Hepatocyte (in vitro differentiated cells): ENCODE results near the gene DLG2. TPM values are rescaled to one million over a fixed set of nuclear protein-coding genes. Genes with fewer than 3 reads are reported as not detected.

Experiments
- DNase-seq: peaks from one replicate; pipeline ENCODE4 v3.0.0-alpha.2; 2016; ENCODE audit warnings: low spot score
- H2AFZ ChIP-seq: fragments of 200-600 bp; sonication (generic); 2 replicates; pipeline ENCODE4 v1.6.0; 2016; ENCODE audit warnings: antibody characterized with exemption, mild to moderate bottlenecking
- H3K27ac ChIP-seq: fragments of 200-600 bp; sonication (generic); 2 replicates; pipeline ENCODE4 v1.5.1; 2016; ENCODE audit warnings: mild to moderate bottlenecking
- H3K27me3 ChIP-seq: fragments of 200-600 bp; sonication (generic); 2 replicates; pipeline ENCODE4 v1.6.1; 2016
- H3K36me3 ChIP-seq: fragments of 200-600 bp; sonication (generic); replicated peaks from 2 replicates; pipeline ENCODE4 v1.5.1; 2016; ENCODE audit warnings: low read depth; ENCODE audit not compliant: insufficient read depth
- H3K4me1 ChIP-seq: fragments of 200-600 bp; sonication (generic); 2 replicates; pipeline ENCODE4 v1.5.1; 2016; ENCODE audit warnings: mild to moderate bottlenecking, moderate library complexity; ENCODE audit not compliant: insufficient read depth
- H3K4me2 ChIP-seq: fragments of 200-600 bp; sonication (generic); 2 replicates; pipeline ENCODE4 v1.6.0; 2016
- H3K4me3 ChIP-seq: fragments of 200-600 bp; sonication (generic); 2 replicates; pipeline ENCODE4 v1.5.1; 2016; ENCODE audit warnings: mild to moderate bottlenecking
- H3K79me2 ChIP-seq: fragments of 200-600 bp; sonication (generic); 2 replicates; pipeline ENCODE4 v1.6.0; 2017; ENCODE audit warnings: mild to moderate bottlenecking
- H3K9me2 ChIP-seq: fragments of 200-600 bp; sonication (generic); replicated peaks from 2 replicates; pipeline ENCODE4 v1.6.0; 2017; ENCODE audit warnings: mild to moderate bottlenecking; ENCODE audit not compliant: insufficient read depth
- H3K9me3 ChIP-seq: fragments of 200-600 bp; sonication (generic); 2 replicates; pipeline ENCODE4 v1.5.1; 2016; ENCODE audit warnings: low read depth, mild to moderate bottlenecking
- H4K20me1 ChIP-seq: fragments of 200-600 bp; sonication (generic); 2 replicates; pipeline ENCODE4 v1.6.0; 2016; ENCODE audit warnings: mild to moderate bottlenecking; ENCODE audit not compliant: insufficient read depth, poor library complexity, severe bottlenecking
- EZH2 ChIP-seq: fragments of 200-600 bp; sonication (generic); IDR thresholded peaks from 2 replicates; pipeline ENCODE4 v1.6.1; 2016; ENCODE audit warnings: antibody characterized with exemption, mild to moderate bottlenecking, borderline replicate concordance
- EZH2phosphoT487 ChIP-seq: fragments of 200-600 bp; sonication (generic); IDR thresholded peaks from one replicate; pipeline ENCODE4 v1.6.1; 2018; ENCODE audit warnings: antibody characterized with exemption, mild to moderate bottlenecking, low read depth, moderate library complexity; ENCODE audit not compliant: unreplicated experiment, severe bottlenecking
- WGBS: methylation state at CpG from one replicate; pipeline ENCODE4 v1.1.6; 2016; ENCODE audit warnings: low lambda C conversion rate; ENCODE audit errors: missing lambda C conversion rate; 5-methylcytosine and 5-hydroxymethylcytosine counted together
- polyA plus RNA-seq: library from polyadenylated mRNA; unstranded; fragments of >200 nt; fragmentation: Nextera tagmentation; extraction: Ambion mirVana; gene quantifications from 2 replicates; pipeline ENCODE4 v1.2.1, GENCODE V29; 2016
- total RNA-seq: library from RNA; depleted of rRNA; stranded (reverse); fragments of >200 nt; gene quantifications from 2 replicates; pipeline ENCODE4 v1.2.3, GENCODE V29; 2014
- TF ChIP-seq, protein P1 (sequence below): fragments of 200-600 bp; sonication (generic); IDR thresholded peaks from 2 replicates; pipeline ENCODE4 v1.5.1; 2016; ENCODE audit warnings: antibody characterized with exemption, mild to moderate bottlenecking; ENCODE audit not compliant: poor library complexity

Gene DLG2
- total and polyA plus RNA-seq, 2 experiments from 2014 or later: 2.6 to 6.8 TPM

DNA sequence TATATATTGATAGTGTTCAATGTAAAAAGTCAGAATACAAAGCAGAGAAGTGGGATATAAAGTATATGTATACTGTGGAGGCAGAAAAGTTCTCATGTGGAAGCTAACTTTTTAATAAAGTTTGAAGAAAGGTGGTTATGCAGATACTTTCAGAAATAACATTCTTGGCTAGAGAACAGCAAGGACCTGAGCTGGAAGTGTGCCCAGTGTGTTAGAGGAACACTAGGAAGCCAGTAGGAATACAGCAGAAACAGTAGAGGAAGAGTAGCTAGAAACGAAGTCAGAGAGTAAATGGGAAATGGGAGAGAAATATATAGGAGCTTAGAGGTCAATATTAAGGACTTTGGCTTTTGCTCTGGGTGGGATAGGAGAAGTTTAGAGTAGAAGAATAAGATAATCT lies 1876.1 kb downstream of the DLG2 start:
- Histone ChIP-seq H3K9me2 (no peaks in the 10 kb centered on the region), H3K4me3 (no peak overlapping the region), H3K27ac (no peak overlapping the region), H3K36me3 (no peaks in the 10 kb centered on the region), H3K4me2 (no peak overlapping the region), H3K4me1 (no peaks in the 10 kb centered on the region), H2AFZ (no peak overlapping the region), H3K27me3 (peaks cover 4% of the 10 kb centered on the region), H4K20me1 (no peaks in the 10 kb centered on the region), H3K79me2 (no peaks in the 10 kb centered on the region), H3K9me3 (no peaks in the 10 kb centered on the region)
- WGBS: 96% methylated on average over 1 of the region's 1 CpG
- DNase-seq: no peak
- TF ChIP-seq EZH2: no peak
- TF ChIP-seq, protein P1, sequence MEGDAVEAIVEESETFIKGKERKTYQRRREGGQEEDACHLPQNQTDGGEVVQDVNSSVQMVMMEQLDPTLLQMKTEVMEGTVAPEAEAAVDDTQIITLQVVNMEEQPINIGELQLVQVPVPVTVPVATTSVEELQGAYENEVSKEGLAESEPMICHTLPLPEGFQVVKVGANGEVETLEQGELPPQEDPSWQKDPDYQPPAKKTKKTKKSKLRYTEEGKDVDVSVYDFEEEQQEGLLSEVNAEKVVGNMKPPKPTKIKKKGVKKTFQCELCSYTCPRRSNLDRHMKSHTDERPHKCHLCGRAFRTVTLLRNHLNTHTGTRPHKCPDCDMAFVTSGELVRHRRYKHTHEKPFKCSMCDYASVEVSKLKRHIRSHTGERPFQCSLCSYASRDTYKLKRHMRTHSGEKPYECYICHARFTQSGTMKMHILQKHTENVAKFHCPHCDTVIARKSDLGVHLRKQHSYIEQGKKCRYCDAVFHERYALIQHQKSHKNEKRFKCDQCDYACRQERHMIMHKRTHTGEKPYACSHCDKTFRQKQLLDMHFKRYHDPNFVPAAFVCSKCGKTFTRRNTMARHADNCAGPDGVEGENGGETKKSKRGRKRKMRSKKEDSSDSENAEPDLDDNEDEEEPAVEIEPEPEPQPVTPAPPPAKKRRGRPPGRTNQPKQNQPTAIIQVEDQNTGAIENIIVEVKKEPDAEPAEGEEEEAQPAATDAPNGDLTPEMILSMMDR: no peak
- TF ChIP-seq EZH2phosphoT487: no peak

DNA sequence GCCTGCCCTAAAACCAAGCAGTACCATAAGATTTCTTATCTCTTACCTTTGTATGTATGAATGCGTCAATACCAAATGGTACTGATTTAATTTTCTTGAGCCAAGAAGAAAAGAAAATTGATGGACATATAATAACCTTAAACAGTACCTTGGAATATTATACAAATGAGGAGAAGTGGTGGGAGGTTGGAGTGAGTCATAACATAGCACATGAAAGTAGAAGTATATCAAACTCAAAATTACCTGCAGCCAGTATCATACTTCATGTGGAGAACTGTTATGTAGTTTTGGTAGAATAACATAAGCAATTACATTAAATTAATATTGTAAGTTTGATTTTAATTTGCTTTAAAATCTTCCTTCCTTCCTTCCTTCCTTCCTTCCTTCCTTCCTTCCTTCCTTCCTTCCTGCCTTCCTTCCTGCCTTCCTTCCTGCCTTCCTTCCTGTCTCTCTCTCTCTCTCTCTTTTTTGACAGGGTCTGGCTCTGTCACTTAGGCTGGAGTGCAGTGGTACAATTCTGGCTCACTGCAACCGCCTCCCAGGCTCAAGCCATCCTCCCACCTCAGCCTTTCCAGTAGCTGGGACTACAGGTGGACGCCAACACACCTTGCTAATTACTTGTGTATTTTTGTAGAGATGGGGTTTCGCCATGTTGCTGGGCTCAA lies 1880.1 kb downstream of the DLG2 start:
- no peak for DNase-seq
- H3K4me1 ChIP-seq: no peaks in the 10 kb centered on the region
- H3K36me3 ChIP-seq: no peaks in the 10 kb centered on the region
- 93% methylated on average over 4 of the region's 4 CpGs for WGBS
- TF ChIP-seq, protein P1: no peak
- TF ChIP-seq EZH2phosphoT487 (no peak), EZH2 (no peak)
- H3K9me3 ChIP-seq: no peaks in the 10 kb centered on the region
- H3K27me3 ChIP-seq: peaks cover 4% of the 10 kb centered on the region
- no peak overlapping the region for H3K27ac ChIP-seq
- H2AFZ ChIP-seq: no peak overlapping the region
- H3K4me2 ChIP-seq: no peak overlapping the region
- no peaks in the 10 kb centered on the region for H3K9me2 ChIP-seq
- H3K4me3 ChIP-seq: no peak overlapping the region
- H3K79me2 ChIP-seq: no peaks in the 10 kb centered on the region
- no peaks in the 10 kb centered on the region for H4K20me1 ChIP-seq

DNA sequence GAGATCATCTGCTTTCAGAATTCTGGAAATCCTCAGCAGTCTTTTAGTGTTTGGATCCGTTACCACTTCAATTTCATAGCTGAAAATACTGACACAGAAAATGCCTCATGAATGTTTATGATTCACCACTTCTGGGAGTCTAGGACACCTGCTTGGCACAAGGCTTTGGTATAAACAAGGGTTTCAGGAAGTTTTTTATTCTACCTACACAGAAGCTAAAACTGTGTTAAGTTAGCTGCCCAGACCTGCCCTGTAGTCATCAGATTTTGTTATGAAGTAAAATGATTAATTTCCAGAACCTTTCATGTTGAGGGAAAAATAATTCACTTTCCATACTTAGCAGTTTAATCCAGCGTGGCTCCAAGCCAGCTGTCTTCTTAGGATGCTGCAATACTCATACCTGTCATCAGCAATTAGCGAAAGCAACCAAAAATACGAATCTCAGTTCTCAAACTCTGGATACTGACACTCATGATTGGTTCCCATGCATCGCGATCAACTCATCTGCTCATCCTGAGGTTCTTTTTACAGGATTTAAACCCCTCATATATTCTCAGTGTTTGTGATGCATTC lies 1882.4 kb downstream of the DLG2 start:
- H3K9me3 ChIP-seq: no peaks in the 10 kb centered on the region
- H3K27me3 ChIP-seq: no peaks in the 10 kb centered on the region
- no peaks in the 10 kb centered on the region for H4K20me1 ChIP-seq
- H3K4me1 ChIP-seq: no peaks in the 10 kb centered on the region
- TF ChIP-seq, protein P1: no peak
- TF ChIP-seq EZH2 (no peak), EZH2phosphoT487 (no peak)
- no peak overlapping the region for H3K27ac ChIP-seq
- no peaks in the 10 kb centered on the region for H3K36me3 ChIP-seq
- no peaks in the 10 kb centered on the region for H3K9me2 ChIP-seq
- no peak overlapping the region for H3K4me3 ChIP-seq
- no peak for DNase-seq
- 85% methylated on average over 6 of the region's 6 CpGs for WGBS
- H3K4me2 ChIP-seq: no peak overlapping the region
- H3K79me2 ChIP-seq: no peaks in the 10 kb centered on the region
- no peak overlapping the region for H2AFZ ChIP-seq
